Kidney epithelial cell (primary cell): ENCODE measurements around the gene AGPAT4. TPM values are rescaled to one million over a fixed set of nuclear protein-coding genes. Genes with fewer than 3 reads are reported as not detected.

Source experiments
- DNase-seq: peaks from one replicate; pipeline ENCODE4 v3.0.0-alpha.2; 2010; ENCODE audit warnings: low read depth
- H3K27me3 ChIP-seq: 2 replicates; pipeline ENCODE4 v1.6.0; 2011; ENCODE audit warnings: low read length; ENCODE audit not compliant: control insufficient read depth, insufficient read depth
- H3K36me3 ChIP-seq: 2 replicates; pipeline ENCODE4 v1.5.1; 2011; ENCODE audit warnings: low read length; ENCODE audit not compliant: control insufficient read depth, insufficient read depth
- H3K4me3 ChIP-seq: 2 replicates; pipeline ENCODE4 v1.5.1; 2011; ENCODE audit warnings: low read depth, mild to moderate bottlenecking, control low read depth, low read length
- CTCF ChIP-seq: IDR thresholded peaks from 2 replicates; pipeline ENCODE4 v1.5.1; 2011; ENCODE audit warnings: mild to moderate bottlenecking, moderate library complexity, low read length, control low read depth, inconsistent platforms; ENCODE audit not compliant: insufficient read depth, poor library complexity, severe bottlenecking
- total RNA-seq: library from RNA; depleted of rRNA; stranded (reverse); fragments of >200 nt; gene quantifications from 2 replicates; pipeline ENCODE4 v1.2.3, GENCODE V29; 2015

AGPAT4 gene
- total RNA-seq, 1 donor from 2014 or later, result 9.6 TPM

- no peaks in the 10 kb centered on the region for H3K36me3 ChIP-seq
- no peak for DNase-seq
- no peak for TF ChIP-seq CTCF
- H3K4me3 ChIP-seq, result no peak overlapping the region
- no peaks in the 10 kb centered on the region for H3K27me3 ChIP-seq
Observed at GRCh38 chr6:161292145-161292544, 18.3 kb upstream of the AGPAT4 start.

GRCh38 chr6:161290751-161291150 lies 16.9 kb upstream of the AGPAT4 start:
- H3K27me3 ChIP-seq, result no peaks in the 10 kb centered on the region
- no peaks in the 10 kb centered on the region for H3K36me3 ChIP-seq
- DNase-seq, result no peak
- no peak for TF ChIP-seq CTCF
- no peak overlapping the region for H3K4me3 ChIP-seq

GRCh38 chr6:161284653-161285052 lies 10.8 kb upstream of the AGPAT4 start:
- no peak for TF ChIP-seq CTCF
- Histone ChIP-seq H3K27me3 (no peaks in the 10 kb centered on the region), H3K4me3 (no peak overlapping the region), H3K36me3 (no peaks in the 10 kb centered on the region)
- no peak for DNase-seq

- Histone ChIP-seq H3K4me3 (no peak overlapping the region), H3K27me3 (no peaks in the 10 kb centered on the region), H3K36me3 (no peaks in the 10 kb centered on the region)
- TF ChIP-seq CTCF, result no peak
- DNase-seq, result no peak
Observed at GRCh38 chr6:161281092-161281491, 7.2 kb upstream of the AGPAT4 start.

- H3K27me3 ChIP-seq, result no peaks in the 10 kb centered on the region
- no peak for DNase-seq
- no peak for TF ChIP-seq CTCF
- H3K4me3 ChIP-seq, result no peak overlapping the region
- H3K36me3 ChIP-seq, result no peaks in the 10 kb centered on the region
Observed at GRCh38 chr6:161279677-161280415, 6.0 kb upstream of the AGPAT4 start.

- Histone ChIP-seq H3K4me3 (no peak overlapping the region), H3K36me3 (no peaks in the 10 kb centered on the region), H3K27me3 (no peaks in the 10 kb centered on the region)
- no peak for DNase-seq
- TF ChIP-seq CTCF, result no peak
Observed at GRCh38 chr6:161276605-161277155, 2.8 kb upstream of the AGPAT4 start.
